Neural crest cell (in vitro differentiated cells): ENCODE data around the gene PDCD4. TPM values are rescaled to one million over a fixed set of nuclear protein-coding genes. Genes with fewer than 3 reads are reported as not detected.

Experiments
- DNase-seq: peaks from one replicate; pipeline ENCODE4 v3.0.0; 2021; ENCODE audit warnings: low read depth, mixed read lengths, low spot score
- H3K27ac Mint-ChIP-seq: one replicate; pipeline ENCODE4 v1.8.0; 2021; ENCODE audit warnings: mild to moderate bottlenecking, mixed read lengths; ENCODE audit not compliant: unreplicated experiment
- H3K27me3 Mint-ChIP-seq: 2 replicates; pipeline ENCODE4 v1.8.0; 2021; ENCODE audit warnings: low read depth, mild to moderate bottlenecking, mixed read lengths
- H3K36me3 Mint-ChIP-seq: 2 replicates; pipeline ENCODE4 v1.8.0; 2021; ENCODE audit warnings: low read depth, mild to moderate bottlenecking, mixed read lengths
- H3K4me1 Mint-ChIP-seq: 2 replicates; pipeline ENCODE4 v1.8.0; 2021; ENCODE audit warnings: mixed read lengths
- H3K4me3 Mint-ChIP-seq: one replicate; pipeline ENCODE4 v1.8.0; 2021; ENCODE audit warnings: mild to moderate bottlenecking, mixed read lengths
- H3K9me3 Mint-ChIP-seq: 2 replicates; pipeline ENCODE4 v1.8.0; 2021; ENCODE audit warnings: mixed read lengths
- total RNA-seq: library from RNA; stranded (reverse); gene quantifications from 2 replicates; pipeline ENCODE4 v1.2.1, GENCODE V29; 2021
- TF ChIP-seq, protein P1 (sequence below): fragments of 200-600 bp; sonication (generic); conservative IDR thresholded peaks from 2 replicates; pipeline ENCODE4 v1.5.0; 2021; ENCODE audit warnings: antibody characterized with exemption, mild to moderate bottlenecking

PDCD4 gene
- total RNA-seq, 1 donor from 2014 or later: 37.8 TPM

DNA sequence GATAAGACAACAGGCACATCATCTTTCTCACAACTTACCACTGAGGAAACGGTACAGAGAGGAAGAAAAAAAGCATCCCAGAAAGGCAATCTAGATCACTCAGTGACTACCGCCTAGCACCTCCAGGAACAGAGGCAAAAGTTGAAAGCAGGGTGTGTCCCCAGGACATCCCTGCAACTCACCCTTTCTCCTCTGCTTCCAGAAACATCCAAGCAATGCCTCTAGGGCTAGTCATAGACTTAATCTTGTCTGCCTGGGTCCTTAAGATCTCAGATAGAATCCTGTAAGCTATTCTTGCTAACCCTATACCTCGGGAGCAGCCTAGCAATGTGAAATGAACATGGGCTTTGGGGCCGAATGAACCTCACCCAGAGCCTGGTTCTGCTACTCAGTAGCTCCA lies 18.8 kb upstream of the PDCD4 start:
- TF ChIP-seq, protein P1, sequence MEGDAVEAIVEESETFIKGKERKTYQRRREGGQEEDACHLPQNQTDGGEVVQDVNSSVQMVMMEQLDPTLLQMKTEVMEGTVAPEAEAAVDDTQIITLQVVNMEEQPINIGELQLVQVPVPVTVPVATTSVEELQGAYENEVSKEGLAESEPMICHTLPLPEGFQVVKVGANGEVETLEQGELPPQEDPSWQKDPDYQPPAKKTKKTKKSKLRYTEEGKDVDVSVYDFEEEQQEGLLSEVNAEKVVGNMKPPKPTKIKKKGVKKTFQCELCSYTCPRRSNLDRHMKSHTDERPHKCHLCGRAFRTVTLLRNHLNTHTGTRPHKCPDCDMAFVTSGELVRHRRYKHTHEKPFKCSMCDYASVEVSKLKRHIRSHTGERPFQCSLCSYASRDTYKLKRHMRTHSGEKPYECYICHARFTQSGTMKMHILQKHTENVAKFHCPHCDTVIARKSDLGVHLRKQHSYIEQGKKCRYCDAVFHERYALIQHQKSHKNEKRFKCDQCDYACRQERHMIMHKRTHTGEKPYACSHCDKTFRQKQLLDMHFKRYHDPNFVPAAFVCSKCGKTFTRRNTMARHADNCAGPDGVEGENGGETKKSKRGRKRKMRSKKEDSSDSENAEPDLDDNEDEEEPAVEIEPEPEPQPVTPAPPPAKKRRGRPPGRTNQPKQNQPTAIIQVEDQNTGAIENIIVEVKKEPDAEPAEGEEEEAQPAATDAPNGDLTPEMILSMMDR: no peak
- no peak overlapping the region for H3K27ac Mint-ChIP-seq
- no peaks in the 10 kb centered on the region for H3K27me3 Mint-ChIP-seq
- no peak for DNase-seq
- no peak overlapping the region for H3K4me3 Mint-ChIP-seq
- H3K9me3 Mint-ChIP-seq: peaks cover 7% of the 10 kb centered on the region
- no peaks in the 10 kb centered on the region for H3K36me3 Mint-ChIP-seq
- peaks cover 12% of the 10 kb centered on the region for H3K4me1 Mint-ChIP-seq

DNA sequence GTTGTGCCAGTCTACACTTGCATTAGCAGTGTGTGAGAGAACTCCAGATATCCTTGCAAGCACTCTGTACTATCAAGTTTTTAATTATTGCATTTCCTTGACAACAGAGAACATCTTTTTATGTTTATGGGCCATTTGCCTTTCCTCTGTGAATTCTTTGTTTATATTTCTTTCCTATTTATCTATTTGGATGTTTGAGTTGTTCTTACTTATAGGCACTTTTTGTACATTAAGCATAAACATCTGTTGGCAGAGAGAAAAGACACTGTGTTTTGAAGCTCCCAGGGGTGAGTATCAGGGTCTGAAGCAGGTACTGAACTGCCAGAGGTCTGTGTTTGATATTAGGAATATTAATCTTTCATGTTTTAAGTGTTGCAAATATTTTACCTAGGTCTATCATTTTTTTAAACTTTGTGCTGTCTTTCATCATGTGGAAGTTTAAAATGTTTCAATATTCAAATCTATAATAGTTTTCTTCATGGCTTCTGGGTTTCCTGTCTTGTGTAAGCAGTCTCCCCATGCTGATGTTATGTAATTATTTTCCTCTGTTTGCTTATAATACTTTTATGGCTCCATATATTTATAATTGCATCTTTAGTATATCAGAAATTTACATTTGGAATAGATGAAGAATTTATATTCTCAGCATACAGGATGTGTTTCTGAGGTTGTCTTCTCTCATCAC lies 17.7 kb upstream of the PDCD4 start:
- no peak overlapping the region for H3K4me3 Mint-ChIP-seq

DNA sequence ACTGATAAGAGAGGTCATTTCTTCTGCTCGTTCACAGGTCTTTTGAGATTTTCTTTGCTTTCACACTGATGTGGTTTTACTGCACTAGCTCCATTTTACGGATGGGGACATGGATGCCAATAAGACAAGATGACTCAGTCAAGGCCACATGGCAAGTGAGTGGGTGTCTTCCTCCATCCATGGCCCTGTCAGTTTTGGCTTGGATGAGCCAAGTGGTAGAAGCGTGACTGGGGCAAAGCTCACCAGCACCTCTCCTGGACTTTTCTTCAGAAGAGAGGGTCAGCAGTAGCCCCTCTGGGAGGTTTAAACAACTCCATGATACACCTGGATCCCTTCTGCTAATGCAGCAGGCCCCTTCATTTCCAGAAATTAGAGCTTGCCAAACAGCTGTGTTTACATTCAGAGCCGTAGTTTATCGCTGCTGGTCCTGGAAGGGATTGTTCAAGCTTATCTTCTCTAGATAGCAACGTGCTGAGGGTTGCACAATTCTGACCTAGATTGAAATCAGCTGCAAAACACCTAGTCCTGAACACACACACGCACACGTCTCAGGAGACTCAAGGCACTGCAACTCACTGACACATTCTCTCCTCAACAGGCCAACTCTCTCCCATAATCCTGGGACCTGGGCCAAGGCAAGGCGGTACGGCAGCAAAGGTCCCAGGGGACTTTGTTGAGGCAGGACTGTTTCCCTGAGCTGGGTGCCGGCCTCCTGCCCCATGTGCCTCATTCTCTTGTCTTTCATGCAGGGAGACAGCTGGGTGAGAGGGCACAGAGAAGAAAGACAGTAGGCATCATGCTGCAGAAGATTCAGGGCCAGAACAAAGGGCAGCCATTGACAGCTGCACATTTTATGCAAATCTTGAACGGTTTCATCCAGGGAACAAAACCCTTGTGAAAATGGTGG lies 14.2 kb upstream of the PDCD4 start:
- no peak for DNase-seq
- Mint-ChIP-seq H3K4me1 (peaks cover 31% of the 10 kb centered on the region), H3K36me3 (no peaks in the 10 kb centered on the region), H3K4me3 (no peak overlapping the region), H3K27ac (peak overlapping the region; percentile 45), H3K9me3 (peaks cover 7% of the 10 kb centered on the region), H3K27me3 (no peaks in the 10 kb centered on the region)
- TF ChIP-seq, protein P1: no peak

More for the DNA sequence above, 17.7 kb upstream of the PDCD4 start:
- no peak for DNase-seq
- Mint-ChIP-seq H3K36me3 (no peaks in the 10 kb centered on the region), H3K27me3 (no peaks in the 10 kb centered on the region), H3K4me1 (peaks cover 15% of the 10 kb centered on the region), H3K27ac (no peak overlapping the region), H3K9me3 (peaks cover 7% of the 10 kb centered on the region)
- TF ChIP-seq, protein P1: no peak

DNA sequence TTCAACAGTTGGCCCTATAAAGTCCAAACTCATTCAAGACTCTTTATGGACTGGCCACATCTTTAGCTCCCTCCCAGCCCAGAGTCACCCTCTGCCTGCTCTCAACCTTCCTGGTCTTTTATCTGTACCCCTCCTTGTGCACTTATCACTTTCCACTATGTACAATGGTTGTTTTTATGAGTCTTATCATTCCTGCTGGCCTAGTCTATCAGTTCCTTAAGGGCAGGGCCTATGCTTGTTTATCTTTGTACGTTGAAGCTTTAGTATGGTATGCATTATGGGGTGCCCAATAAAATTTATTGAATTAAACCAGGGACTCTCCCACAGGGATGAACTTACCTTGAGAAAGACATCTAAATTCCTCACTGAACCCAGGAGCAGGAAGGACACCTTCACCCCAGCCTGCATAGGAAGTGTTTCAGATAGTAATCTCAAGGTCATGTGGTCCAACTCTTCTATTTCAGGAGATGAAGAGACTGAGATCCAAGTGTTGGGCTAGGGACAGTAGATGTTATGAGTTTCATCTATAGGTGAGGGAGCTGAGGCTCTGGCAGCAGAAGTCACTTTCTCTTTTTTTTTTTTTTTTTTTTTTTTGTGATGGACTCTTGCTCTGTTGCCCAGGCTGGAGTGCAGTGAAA lies 13.3 kb upstream of the PDCD4 start:
- no peak overlapping the region for H3K27ac Mint-ChIP-seq
- DNase-seq: no peak
- no peaks in the 10 kb centered on the region for H3K36me3 Mint-ChIP-seq

More for the DNA sequence above, 13.3 kb upstream of the PDCD4 start:
- H3K4me3 Mint-ChIP-seq: no peak overlapping the region
- TF ChIP-seq, protein P1: no peak
- peaks cover 31% of the 10 kb centered on the region for H3K4me1 Mint-ChIP-seq
- H3K9me3 Mint-ChIP-seq: peaks cover 7% of the 10 kb centered on the region
- no peaks in the 10 kb centered on the region for H3K27me3 Mint-ChIP-seq
